A673 (cell line): Measurements from ENCODE around the gene TTC7B. TPM values are rescaled to one million over a fixed set of nuclear protein-coding genes. Genes with fewer than 3 reads are reported as not detected.

ENCODE experiments used
- BruUV-seq: library from RNA; stranded (reverse); fragments of 400-500 nt; replicated peaks from 2 replicates; lab custom pipeline; 2021; lab: Mats Ljungman, UMichigan
- CTCF ChIA-PET: fragments of 300-600 bp; sonication (Branson Sonifier 250); formaldehyde crosslinking; loops from one replicate; lab custom pipeline; 2022; ENCODE audit warnings: antibody characterized with exemption; lab: Charles Lee
- POLR2A ChIA-PET: fragments of 300-600 bp; sonication (Branson Sonifier 250); formaldehyde crosslinking; loops from one replicate; lab custom pipeline; 2022; ENCODE audit warnings: antibody characterized with exemption; ENCODE audit not compliant: low non-redundant PET; lab: Charles Lee
- DNase-seq: peaks from one replicate; pipeline ENCODE4 v3.0.0-alpha.2; 2015; ENCODE audit warnings: low spot score
- H3K27ac ChIP-seq: fragments of 200-600 bp; sonication (generic); 2 replicates; pipeline ENCODE4 v1.5.1; 2016; ENCODE audit warnings: mixed run types, low read depth, mild to moderate bottlenecking, mixed read lengths, antibody characterized with exemption, low read length; ENCODE audit not compliant: poor library complexity, severe bottlenecking
- H3K27me3 ChIP-seq: fragments of 200-600 bp; sonication (generic); replicated peaks from 2 replicates; pipeline ENCODE4 v1.6.1; 2017; ENCODE audit warnings: mixed run types, low read depth, mild to moderate bottlenecking, mixed read lengths, antibody characterized with exemption, low read length; ENCODE audit not compliant: insufficient read depth, poor library complexity
- H3K36me3 ChIP-seq: fragments of 200-600 bp; sonication (generic); 2 replicates; pipeline ENCODE4 v1.6.1; 2016; ENCODE audit warnings: mixed run types, mild to moderate bottlenecking, mixed read lengths, antibody characterized with exemption, low read length; ENCODE audit not compliant: insufficient read depth, poor library complexity, severe bottlenecking
- H3K4me1 ChIP-seq: fragments of 200-600 bp; sonication (generic); 2 replicates; pipeline ENCODE4 v1.6.1; 2017; ENCODE audit warnings: mixed run types, mild to moderate bottlenecking, mixed read lengths, antibody characterized with exemption, low read length; ENCODE audit not compliant: insufficient read depth, poor library complexity, severe bottlenecking
- H3K4me3 ChIP-seq: fragments of 200-600 bp; sonication (generic); 2 replicates; pipeline ENCODE4 v1.5.1; 2016; ENCODE audit warnings: low read depth, mixed run types, mild to moderate bottlenecking, mixed read lengths, low read length; ENCODE audit not compliant: poor library complexity, severe bottlenecking
- H3K9me3 ChIP-seq: fragments of 200-600 bp; sonication (generic); 2 replicates; pipeline ENCODE4 v1.6.1; 2016; ENCODE audit warnings: mixed run types, low read depth, mild to moderate bottlenecking, mixed read lengths, antibody characterized with exemption, low read length; ENCODE audit not compliant: poor library complexity, severe bottlenecking
- CTCF ChIP-seq: fragments of 300-800, 200-600 bp; sonication (generic); conservative IDR thresholded peaks from 2 replicates; pipeline ENCODE4 v1.5.1; 2017; ENCODE audit warnings: low read depth, mild to moderate bottlenecking, antibody characterized with exemption, low read length, moderate library complexity, mixed read lengths
- EZH2 ChIP-seq: fragments of 200-600 bp; sonication (generic); IDR thresholded peaks from 2 replicates; pipeline ENCODE4 v1.6.1; 2017; ENCODE audit warnings: borderline replicate concordance, low read depth, mild to moderate bottlenecking, mixed read lengths, antibody characterized with exemption, low read length; ENCODE audit not compliant: poor library complexity, severe bottlenecking
- intact Hi-C: fragments of 100-400 bp; cut with micrococcal nuclease; formaldehyde crosslinking; loops from one replicate; pipeline ENCODE4 v1.10.0; 2022; ENCODE audit not compliant: unreplicated experiment
- total RNA-seq: library from RNA; stranded (reverse); gene quantifications from 2 replicates; pipeline ENCODE4 v1.2.3, GENCODE V29; 2021

TTC7B gene
- total RNA-seq, 1 experiment from 2014 or later: 39.2 TPM

GRCh38 chr14:90848944-90849731 is 32.9 kb upstream of the TTC7B start:
- Histone ChIP-seq H3K27ac (no peak overlapping the region), H3K4me3 (no peak overlapping the region), H3K9me3 (no peaks in the 10 kb centered on the region), H3K4me1 (no peaks in the 10 kb centered on the region), H3K27me3 (no peaks in the 10 kb centered on the region), H3K36me3 (no peaks in the 10 kb centered on the region)
- POLR2A ChIA-PET: no interaction called here
- no peak for DNase-seq
- TF ChIP-seq CTCF: no peak
- BruUV-seq: no TSS peak
- intact Hi-C loops: no loop called here
- CTCF ChIA-PET: no interaction called here

DNA sequence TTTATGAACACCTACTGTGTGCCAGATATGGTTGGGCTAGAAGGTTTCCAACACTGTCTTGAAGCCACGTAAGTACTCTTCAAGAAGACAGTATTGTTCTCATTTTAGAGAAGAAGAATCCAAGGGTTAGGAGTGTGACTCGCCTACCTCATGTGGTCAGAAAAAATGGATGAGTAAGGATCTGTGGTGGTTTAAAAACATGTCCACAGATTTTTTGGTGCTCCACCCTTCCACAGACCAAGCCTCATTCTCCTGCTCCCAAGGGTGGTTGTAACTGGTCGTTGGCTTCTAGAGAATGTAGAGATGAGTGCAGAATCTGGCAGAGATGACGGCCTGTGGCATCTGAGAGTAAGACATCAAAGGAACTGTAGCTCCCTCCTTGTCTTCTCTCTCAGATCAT is 30.3 kb upstream of the TTC7B start:
- no peak for TF ChIP-seq EZH2
- no peak for TF ChIP-seq CTCF
- no peak overlapping the region for H3K27ac ChIP-seq
- CTCF ChIA-PET: no interaction called here
- DNase-seq: no peak
- intact Hi-C loops: no loop called here
- H3K4me1 ChIP-seq: no peaks in the 10 kb centered on the region
- BruUV-seq: no TSS peak
- no peaks in the 10 kb centered on the region for H3K27me3 ChIP-seq
- POLR2A ChIA-PET: no interaction called here
- no peak overlapping the region for H3K4me3 ChIP-seq
- no peaks in the 10 kb centered on the region for H3K9me3 ChIP-seq
- H3K36me3 ChIP-seq: no peaks in the 10 kb centered on the region

DNA sequence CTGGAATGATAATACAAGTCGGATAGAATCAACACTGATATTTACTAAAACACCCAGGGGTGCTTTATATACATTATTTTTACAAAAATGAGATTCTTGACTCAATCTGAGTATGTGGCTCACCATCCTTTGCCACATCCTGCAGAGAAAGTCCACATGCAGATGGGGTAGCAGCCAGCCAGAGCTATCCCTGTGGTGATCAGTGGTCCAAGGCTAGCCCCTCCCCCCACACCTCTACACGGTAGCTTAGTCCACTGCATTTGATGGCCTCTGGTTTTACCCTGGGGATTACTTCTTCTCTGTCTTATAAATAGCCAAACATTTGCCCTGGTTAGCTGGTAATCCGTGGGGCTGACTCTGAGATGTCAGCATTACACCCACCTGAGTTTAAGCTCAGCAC is 28.1 kb upstream of the TTC7B start:
- no peaks in the 10 kb centered on the region for H3K4me1 ChIP-seq
- H3K9me3 ChIP-seq: no peaks in the 10 kb centered on the region
- no peak overlapping the region for H3K27ac ChIP-seq
- DNase-seq: no peak
- no peak overlapping the region for H3K4me3 ChIP-seq
- TF ChIP-seq EZH2: no peak
- no peak for TF ChIP-seq CTCF
- no TSS peak for BruUV-seq
- no peaks in the 10 kb centered on the region for H3K27me3 ChIP-seq
- CTCF ChIA-PET: no interaction called here
- POLR2A ChIA-PET: no interaction called here
- H3K36me3 ChIP-seq: no peaks in the 10 kb centered on the region
- intact Hi-C loops: no loop called here
